GM19240 (cell line): ENCODE data around the gene SRD5A2.
"Not testable (repeated sequence)": the region's sequence is repeated elsewhere in the genome, so short reads cannot be mapped to it uniquely, and the experiment has no call there.

Experiments used
- DNase-seq: peaks from one replicate; pipeline ENCODE4 v3.0.0; 2011; ENCODE audit warnings: low spot score; ENCODE audit not compliant: insufficient read length

SRD5A2 gene

GRCh38 chr2:31533036-31533435 lies 47.7 kb downstream of the SRD5A2 start:
- DNase-seq, result no peak

GRCh38 chr2:31531101-31531500 lies 49.6 kb downstream of the SRD5A2 start:
- no peak for DNase-seq

- DNase-seq, result no peak
These were observed 51.5 kb downstream of the SRD5A2 start for GRCh38 chr2:31529256-31529655.

- no peak for DNase-seq
These were observed 51.9 kb downstream of the SRD5A2 start for GRCh38 chr2:31528823-31529222.

GRCh38 chr2:31526946-31527732 lies 53.6 kb downstream of the SRD5A2 start:
- no peak for DNase-seq

- no peak for DNase-seq
These were observed 54.9 kb downstream of the SRD5A2 start for GRCh38 chr2:31525876-31526275.

GRCh38 chr2:31524592-31524991 lies 56.1 kb downstream of the SRD5A2 start:
- no peak for DNase-seq

GRCh38 chr2:31523871-31524492 lies 56.8 kb downstream of the SRD5A2 start:
- peak; percentile 12 for DNase-seq

GRCh38 chr2:31522786-31523185 lies 58.0 kb downstream of the SRD5A2 start:
- DNase-seq, result no peak

- DNase-seq, result no peak
These were observed 63.1 kb downstream of the SRD5A2 start for GRCh38 chr2:31517442-31518203.

GRCh38 chr2:31515586-31515985 lies 65.2 kb downstream of the SRD5A2 start:
- no peak for DNase-seq

GRCh38 chr2:31513553-31513952 lies 67.2 kb downstream of the SRD5A2 start:
- DNase-seq, result no peak

GRCh38 chr2:31511376-31511775 lies 69.4 kb downstream of the SRD5A2 start:
- DNase-seq, result no peak

- DNase-seq, result no peak
These were observed 75.6 kb downstream of the SRD5A2 start for GRCh38 chr2:31505111-31505510.

- DNase-seq, result no peak
These were observed 76.4 kb downstream of the SRD5A2 start for GRCh38 chr2:31504311-31504710.

GRCh38 chr2:31496451-31496874 lies 84.3 kb downstream of the SRD5A2 start:
- not testable (repeated sequence) for DNase-seq

GRCh38 chr2:31489339-31489738 lies 91.4 kb downstream of the SRD5A2 start:
- DNase-seq, result not testable (repeated sequence)

GRCh38 chr2:31483246-31483645 lies 97.5 kb downstream of the SRD5A2 start:
- DNase-seq, result no peak

GRCh38 chr2:31476511-31477180 lies 104.1 kb downstream of the SRD5A2 start:
- DNase-seq, result no peak

GRCh38 chr2:31475692-31476091 lies 105.0 kb downstream of the SRD5A2 start:
- no peak for DNase-seq

GRCh38 chr2:31474296-31474695 lies 106.4 kb downstream of the SRD5A2 start:
- no peak for DNase-seq
